BE2C (cell line): ENCODE measurements around the gene MBP.

ENCODE experiments used
- DNase-seq: peaks from one replicate; pipeline ENCODE4 v3.0.0-alpha.2; 2020
- H3K27me3 ChIP-seq: fragments of 250-450 bp; sonication (Bioruptor Pico); 2 replicates; pipeline ENCODE4 v1.5.1; 2020; ENCODE audit warnings: mild to moderate bottlenecking
- H3K36me3 ChIP-seq: fragments of 250-450 bp; sonication (Bioruptor Pico); 2 replicates; pipeline ENCODE4 v1.5.1; 2020; ENCODE audit warnings: mild to moderate bottlenecking
- H3K4me1 ChIP-seq: fragments of 250-450 bp; sonication (Bioruptor Pico); 2 replicates; pipeline ENCODE4 v1.5.1; 2020
- H3K4me3 ChIP-seq: 2 replicates; pipeline ENCODE4 v1.5.1; 2011; ENCODE audit warnings: low read depth, low read length
- H3K9me3 ChIP-seq: fragments of 250-450 bp; sonication (Bioruptor Pico); 2 replicates; pipeline ENCODE4 v1.5.1; 2020
- CTCF ChIP-seq: IDR thresholded peaks from 2 replicates; pipeline ENCODE4 v1.5.1; 2012; ENCODE audit warnings: mild to moderate bottlenecking, low read depth, low read length

The MBP gene

DNA sequence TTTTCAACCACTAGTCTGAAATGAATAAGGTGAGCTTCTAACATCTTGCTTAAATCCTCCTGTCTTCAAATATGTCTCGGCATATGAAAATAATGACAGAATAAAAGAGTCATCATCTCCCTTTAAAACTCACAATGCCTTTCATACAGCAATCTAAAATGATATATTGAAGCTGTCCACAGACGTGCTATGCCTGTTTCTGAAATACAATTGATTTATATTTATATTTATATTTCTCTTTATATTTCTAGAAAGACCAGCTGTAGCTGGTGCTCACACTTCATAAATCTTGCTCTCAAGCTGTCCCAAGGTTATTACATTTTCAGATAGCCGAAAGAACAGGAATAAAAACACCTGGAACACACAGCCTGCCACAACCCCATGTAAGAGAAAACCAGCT, 11.1 kb downstream of the MBP start:
- Histone ChIP-seq H3K4me1 (no peaks in the 10 kb centered on the region), H3K27me3 (no peaks in the 10 kb centered on the region), H3K4me3 (no peak overlapping the region), H3K36me3 (no peaks in the 10 kb centered on the region), H3K9me3 (no peaks in the 10 kb centered on the region)
- no peak for TF ChIP-seq CTCF
- no peak for DNase-seq

DNA sequence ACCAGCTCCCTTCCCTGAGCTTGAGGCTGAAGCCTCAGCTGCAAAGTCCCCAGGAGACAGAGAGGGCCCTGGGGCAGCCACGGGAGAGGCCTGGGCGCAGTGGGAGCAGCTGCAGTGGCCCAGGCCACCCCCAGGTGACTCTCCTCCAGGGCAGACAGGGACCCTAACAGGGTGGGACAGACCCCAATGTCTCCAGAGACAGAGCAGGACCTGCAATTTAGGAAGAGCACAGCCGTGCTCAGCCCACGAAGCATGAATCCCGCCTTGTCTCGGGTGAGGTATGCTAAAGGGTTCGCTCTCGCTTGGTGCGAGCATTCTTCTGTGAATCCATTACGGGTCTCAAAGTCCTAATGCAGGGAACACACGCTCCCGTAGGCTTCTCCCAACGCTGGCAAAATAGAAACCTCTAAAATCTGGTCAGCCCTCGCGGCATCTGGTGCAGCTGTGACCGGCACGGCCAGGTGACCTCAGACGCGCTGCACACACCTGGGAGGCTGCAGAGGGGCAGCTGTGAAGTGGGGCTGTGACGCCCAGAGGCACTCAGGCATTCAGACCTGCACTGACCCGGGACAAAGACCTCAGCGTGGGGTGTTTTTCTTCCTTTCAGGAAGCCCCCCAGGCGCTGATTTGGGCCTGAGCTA, 12.6 kb downstream of the MBP start:
- Histone ChIP-seq H3K4me3 (no peak overlapping the region), H3K27me3 (no peaks in the 10 kb centered on the region), H3K9me3 (no peaks in the 10 kb centered on the region), H3K36me3 (no peaks in the 10 kb centered on the region), H3K4me1 (no peaks in the 10 kb centered on the region)
- no peak for DNase-seq
- no peak for TF ChIP-seq CTCF

DNA sequence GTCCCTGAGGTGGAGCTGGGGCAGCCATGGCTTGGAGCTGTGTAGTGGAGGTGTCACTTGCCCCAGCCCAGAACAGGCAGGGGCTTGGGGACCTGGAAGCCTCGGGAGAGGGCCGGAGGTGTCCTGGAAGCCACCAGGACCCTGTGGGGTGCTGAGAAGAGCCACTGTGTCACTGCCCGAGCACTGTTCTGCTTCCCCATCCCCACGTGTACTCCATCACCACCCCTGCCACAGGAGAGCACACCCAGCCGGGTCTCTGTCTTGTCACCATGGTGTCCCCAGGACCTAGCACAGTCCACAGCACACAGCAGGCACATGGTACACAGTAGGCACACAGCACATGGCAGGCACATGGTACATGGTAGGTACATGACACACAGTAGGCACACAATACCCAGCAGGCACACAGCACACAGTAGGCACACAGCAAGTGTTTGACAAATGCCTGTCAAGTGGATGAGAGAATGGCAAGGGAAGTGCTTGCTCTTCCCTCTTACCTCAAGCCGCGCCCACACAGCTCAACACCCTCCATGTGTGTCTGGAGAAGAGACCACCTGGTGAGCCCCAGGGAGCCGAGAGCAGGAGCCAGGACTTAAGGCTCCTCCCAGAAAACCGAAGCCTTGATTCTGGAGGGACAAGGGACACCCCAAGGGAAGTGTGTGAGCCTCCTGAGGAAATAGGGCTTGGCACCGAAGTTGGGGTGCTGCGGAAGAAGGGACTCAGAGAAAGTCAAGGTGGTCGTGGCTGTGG, 13.3 kb downstream of the MBP start:
- no peaks in the 10 kb centered on the region for H3K4me1 ChIP-seq
- H3K36me3 ChIP-seq = no peaks in the 10 kb centered on the region

DNA sequence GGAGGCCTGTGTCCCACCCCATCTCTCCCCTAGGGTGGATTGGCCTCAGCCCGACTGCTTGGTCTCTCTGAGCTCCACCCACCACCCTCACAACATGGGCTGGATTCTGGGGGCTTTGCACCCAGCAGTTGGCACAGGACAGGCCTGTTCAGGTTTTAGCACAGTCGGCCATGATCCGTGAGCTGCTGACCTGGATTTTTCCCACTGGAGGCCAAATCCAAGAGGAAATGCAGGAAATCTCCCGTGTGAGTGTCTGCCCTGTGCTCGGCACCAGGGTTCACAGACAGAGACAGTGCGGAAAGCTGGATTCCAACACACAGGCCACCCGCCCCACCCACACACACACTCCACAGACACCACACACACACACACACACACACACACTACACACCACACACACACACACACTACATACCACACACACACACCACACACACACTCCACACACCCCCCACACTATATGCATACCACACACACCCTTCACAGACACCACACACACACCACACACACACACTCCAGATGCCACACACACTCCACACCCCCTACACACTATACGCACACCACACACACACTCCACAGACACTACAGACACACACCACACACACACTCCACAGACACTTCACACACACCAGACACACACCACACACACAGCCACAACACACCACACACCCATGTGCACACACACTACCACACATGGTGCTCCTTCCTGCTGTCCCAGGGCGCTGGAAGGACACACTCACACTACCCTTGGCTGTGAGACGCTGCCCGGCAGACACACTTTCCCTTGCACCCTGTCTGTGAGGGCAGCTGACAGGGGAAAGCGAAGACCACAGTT, 14.1 kb downstream of the MBP start:
- H3K9me3 ChIP-seq = no peaks in the 10 kb centered on the region
- no peaks in the 10 kb centered on the region for H3K36me3 ChIP-seq
- no peak for DNase-seq
- no peak for TF ChIP-seq CTCF
- H3K4me3 ChIP-seq = no peak overlapping the region
- H3K4me1 ChIP-seq = no peaks in the 10 kb centered on the region
- H3K27me3 ChIP-seq = no peaks in the 10 kb centered on the region

More for the DNA sequence above, 13.3 kb downstream of the MBP start:
- no peaks in the 10 kb centered on the region for H3K9me3 ChIP-seq
- DNase-seq = no peak
- no peak overlapping the region for H3K4me3 ChIP-seq
- no peaks in the 10 kb centered on the region for H3K27me3 ChIP-seq
- TF ChIP-seq CTCF = no peak

- Histone ChIP-seq H3K4me3 (no peak overlapping the region), H3K36me3 (no peaks in the 10 kb centered on the region), H3K4me1 (no peaks in the 10 kb centered on the region), H3K27me3 (no peaks in the 10 kb centered on the region), H3K9me3 (no peaks in the 10 kb centered on the region)
- no peak for DNase-seq
- TF ChIP-seq CTCF = no peak
Observed at GRCh38 chr18:77116201-77117080, 16.1 kb downstream of the MBP start.
